Mucosa of descending colon (tissue), 3 donors: Measurements from ENCODE around the gene MYO3B. TPM values are rescaled to one million over a fixed set of nuclear protein-coding genes. Genes with fewer than 3 reads are reported as not detected.

Source experiments
- ATAC-seq: fragments of 200-7000 bp; cut with Tn5 transposase; one replicate; pipeline ENCODE4 v1.9.1; 2020; ENCODE audit warnings: mild to moderate bottlenecking, moderate library complexity
- DNase-seq, 3 donors: peaks; one replicate each; pipeline ENCODE4 v3.0.0-alpha.2; 2020
- H3K36me3 ChIP-seq: fragments of 200-600 bp; one replicate; pipeline ENCODE4 v1.8.0; 2021; ENCODE audit warnings: low read depth, mild to moderate bottlenecking
- H3K4me1 ChIP-seq: fragments of 200-600 bp; one replicate; pipeline ENCODE4 v1.8.0; 2021; ENCODE audit warnings: low read depth, mild to moderate bottlenecking
- H3K4me3 ChIP-seq: fragments of 200-600 bp; one replicate; pipeline ENCODE4 v1.8.0; 2021; ENCODE audit warnings: mild to moderate bottlenecking
- H3K9me3 ChIP-seq: fragments of 200-600 bp; one replicate; pipeline ENCODE4 v1.8.0; 2021; ENCODE audit warnings: mild to moderate bottlenecking
- CTCF ChIP-seq: fragments of 200-600 bp; IDR thresholded peaks from one replicate; pipeline ENCODE4 v1.8.0; 2022; ENCODE audit warnings: antibody characterized with exemption, mild to moderate bottlenecking
- intact Hi-C, 2 donors: fragments of 100-400 bp; cut with DNase I in 1 of 2; cut with micrococcal nuclease in 1 of 2; formaldehyde crosslinking; loops; one replicate each; pipeline versions ENCODE4 v1.11.0 to v1.11.1; 2022; cut with DNase I, micrococcal nuclease
- total RNA-seq, 3 donors: library from RNA; stranded (reverse); fragmentation: NEBNext Ultra II Directional in 2 of 3; extraction: Animal tissue kit (Norgen Biotek cat#: 25700) in 2 of 3; gene quantifications; one replicate each; pipeline versions ENCODE4 v1.2.1 to v1.2.4, GENCODE V29; 2021 to 2023
- donor health status: DM: no; HTN: no; CAD: no; lungs with moderate emphysema.
- donor health status: DM: no; HTN: no; CAD: no.
- donor health status: DM: no; HTN: yes; CAD: no.

The MYO3B gene
- total RNA-seq, 3 donors from 2014 or later = 0.06 to 0.39 (median 0.09) TPM

- DNase-seq = no peak
- intact Hi-C loops = no loop called here
- ATAC-seq = no peak
- Histone ChIP-seq H3K9me3 (no peaks in the 10 kb centered on the region), H3K36me3 (no peaks in the 10 kb centered on the region), H3K4me3 (no peak overlapping the region), H3K4me1 (no peaks in the 10 kb centered on the region)
- no peak for TF ChIP-seq CTCF
Measured at GRCh38 chr2:170155723-170156253, 22.2 kb upstream of the MYO3B start.

- no peaks in the 10 kb centered on the region for H3K36me3 ChIP-seq
- intact Hi-C loops = no loop called here
- no peak for DNase-seq
- no peaks in the 10 kb centered on the region for H3K4me1 ChIP-seq
- H3K4me3 ChIP-seq = no peak overlapping the region
- no peaks in the 10 kb centered on the region for H3K9me3 ChIP-seq
- ATAC-seq = no peak
- TF ChIP-seq CTCF = no peak
Measured at GRCh38 chr2:170156592-170156991, 21.4 kb upstream of the MYO3B start.

- DNase-seq = no peak
- ATAC-seq = no peak
- TF ChIP-seq CTCF = no peak
- no peak overlapping the region for H3K4me3 ChIP-seq
- no peaks in the 10 kb centered on the region for H3K36me3 ChIP-seq
- intact Hi-C loops = no loop called here
- no peaks in the 10 kb centered on the region for H3K9me3 ChIP-seq
- no peaks in the 10 kb centered on the region for H3K4me1 ChIP-seq
Measured at GRCh38 chr2:170157025-170157684, 20.8 kb upstream of the MYO3B start.

GRCh38 chr2:170159060-170159459 lies 18.9 kb upstream of the MYO3B start:
- TF ChIP-seq CTCF = no peak
- no peak overlapping the region for H3K4me3 ChIP-seq
- DNase-seq (no peak), ATAC-seq (no peak)
- no peaks in the 10 kb centered on the region for H3K4me1 ChIP-seq
- H3K9me3 ChIP-seq = no peaks in the 10 kb centered on the region
- intact Hi-C loops = no loop called here
- no peaks in the 10 kb centered on the region for H3K36me3 ChIP-seq

GRCh38 chr2:170161516-170162270 lies 16.3 kb upstream of the MYO3B start:
- DNase-seq (no peak), ATAC-seq (no peak)
- no peak for TF ChIP-seq CTCF
- Histone ChIP-seq H3K4me3 (no peak overlapping the region), H3K4me1 (no peaks in the 10 kb centered on the region), H3K36me3 (no peaks in the 10 kb centered on the region), H3K9me3 (no peaks in the 10 kb centered on the region)
- intact Hi-C loops = no loop called here
